HG02642 (cell line): ENCODE data around the gene GIMAP4.
"Not testable (repeated sequence)": the region's sequence is repeated elsewhere in the genome, so short reads cannot be mapped to it uniquely, and the experiment has no call there.

Experiments
- ATAC-seq: cut with Tn5 transposase; IDR thresholded peaks from one replicate; pipeline ENCODE4 v1.9.1; 2021; ENCODE audit warnings: mild to moderate bottlenecking; ENCODE audit not compliant: unreplicated experiment, poor library complexity

Gene GIMAP4

DNA sequence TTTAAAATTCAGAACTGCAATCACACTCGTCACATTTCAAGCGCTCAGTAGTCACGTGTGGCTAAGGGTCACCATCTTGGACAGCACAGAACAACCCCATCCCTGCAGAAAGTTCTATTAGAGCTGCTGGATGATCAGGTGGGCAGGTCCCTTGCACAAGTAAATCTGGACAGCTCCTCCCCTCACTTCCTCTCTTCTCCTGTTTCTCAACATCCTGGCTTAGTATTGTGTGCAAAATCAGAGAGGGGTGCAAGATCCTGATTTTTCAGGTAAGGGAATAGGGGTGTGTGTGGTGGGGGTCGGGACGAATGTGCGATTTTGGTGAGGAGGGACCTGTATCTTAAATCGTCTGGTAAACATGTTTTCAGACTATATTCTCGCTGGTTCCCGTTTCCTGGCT is at the start of gene GIMAP4:
TSS of gene GIMAP4 (plus strand) at position 222 of the 400 bp plus-strand sequence. CDS start 2,512 bp downstream, outside the sequence.
- no peak for ATAC-seq

DNA sequence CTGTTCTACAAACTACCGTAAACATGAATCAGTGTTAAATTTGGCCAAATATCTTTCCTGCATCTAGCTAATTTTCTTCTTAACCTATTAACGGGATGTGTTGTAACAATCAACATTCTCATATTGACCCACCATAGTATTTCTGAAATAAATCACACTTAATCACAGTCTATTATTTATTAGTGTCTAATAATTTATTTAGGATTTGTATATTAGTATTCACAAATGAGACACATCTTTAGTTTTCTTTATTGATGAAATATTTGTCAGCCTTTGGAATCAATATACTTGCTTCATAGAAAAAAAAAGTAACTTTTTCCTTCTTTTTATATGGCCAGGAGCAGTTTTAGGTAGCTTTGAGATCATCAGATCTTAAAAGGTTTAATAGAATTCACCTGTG is 47.9 kb upstream of the GIMAP4 start:
- ATAC-seq = no peak

DNA sequence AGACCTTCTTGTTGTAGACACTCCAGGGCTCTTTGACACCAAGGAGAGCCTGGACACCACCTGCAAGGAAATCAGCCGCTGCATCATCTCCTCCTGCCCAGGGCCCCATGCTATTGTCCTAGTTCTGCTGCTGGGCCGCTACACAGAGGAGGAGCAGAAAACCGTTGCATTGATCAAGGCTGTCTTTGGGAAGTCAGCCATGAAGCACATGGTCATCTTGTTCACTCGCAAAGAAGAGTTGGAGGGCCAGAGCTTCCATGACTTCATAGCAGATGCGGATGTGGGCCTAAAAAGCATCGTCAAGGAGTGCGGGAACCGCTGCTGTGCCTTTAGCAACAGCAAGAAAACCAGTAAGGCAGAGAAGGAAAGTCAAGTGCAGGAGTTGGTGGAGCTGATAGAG is 47.0 kb upstream of the GIMAP4 start:
- no peak for ATAC-seq

DNA sequence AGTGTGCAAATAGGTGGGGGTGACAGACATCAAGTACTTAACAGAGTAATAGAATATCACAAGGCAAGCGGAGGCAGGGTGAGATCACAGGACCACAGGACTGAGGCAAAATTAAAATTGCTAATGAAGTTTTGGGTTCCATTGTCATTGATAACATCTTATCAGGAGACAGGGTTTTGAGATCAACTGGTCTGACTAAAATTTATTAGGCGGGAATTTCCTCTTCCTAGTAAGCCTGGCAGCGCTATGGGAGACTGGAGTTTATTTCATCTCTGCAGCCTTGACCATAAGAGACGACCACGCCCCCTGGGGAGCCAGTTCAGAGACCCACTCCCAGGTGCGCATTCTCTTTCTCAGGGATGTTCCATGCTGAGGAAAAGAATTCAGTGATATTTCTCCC is 44.3 kb upstream of the GIMAP4 start:
- not testable (repeated sequence) for ATAC-seq

DNA sequence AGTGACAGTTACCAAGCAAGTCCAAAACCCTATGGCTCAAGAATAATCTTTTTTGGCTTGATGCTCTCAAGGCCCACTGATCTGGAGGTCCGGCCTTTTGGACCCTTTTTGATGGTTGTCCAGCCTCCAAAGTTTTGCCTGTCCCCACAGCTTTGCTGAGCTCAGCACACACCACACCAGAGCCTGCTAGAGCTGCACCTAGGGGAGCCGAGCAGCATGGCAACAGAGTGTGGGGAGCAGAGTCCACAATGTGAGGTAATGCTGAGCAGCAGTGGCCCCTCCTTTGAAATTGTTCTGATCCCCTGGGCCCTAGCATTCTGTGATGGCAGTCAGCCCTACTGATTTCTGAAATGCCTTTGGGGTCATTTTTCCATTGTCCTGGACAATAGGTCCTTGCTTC is 43.2 kb upstream of the GIMAP4 start:
- no peak for ATAC-seq

DNA sequence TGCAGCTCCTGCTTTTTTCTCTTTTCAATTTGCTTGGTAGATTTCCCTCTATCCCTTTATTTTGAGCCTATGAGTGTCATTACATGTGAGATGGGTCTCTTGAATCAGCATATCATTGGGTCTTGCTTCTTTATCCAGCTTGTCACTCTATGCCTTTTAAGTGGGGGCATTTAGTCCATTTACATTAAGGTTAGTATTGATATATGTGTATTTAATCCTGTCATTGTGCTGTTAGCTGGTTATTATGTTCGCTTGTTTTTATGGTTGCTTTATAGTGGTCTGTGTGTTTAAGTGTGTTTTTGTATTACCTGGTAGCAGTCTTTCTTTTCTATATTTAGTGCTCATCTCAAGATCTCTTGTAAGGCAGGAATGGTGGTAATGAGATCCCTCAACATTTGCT is 35.5 kb upstream of the GIMAP4 start:
- ATAC-seq = no peak

DNA sequence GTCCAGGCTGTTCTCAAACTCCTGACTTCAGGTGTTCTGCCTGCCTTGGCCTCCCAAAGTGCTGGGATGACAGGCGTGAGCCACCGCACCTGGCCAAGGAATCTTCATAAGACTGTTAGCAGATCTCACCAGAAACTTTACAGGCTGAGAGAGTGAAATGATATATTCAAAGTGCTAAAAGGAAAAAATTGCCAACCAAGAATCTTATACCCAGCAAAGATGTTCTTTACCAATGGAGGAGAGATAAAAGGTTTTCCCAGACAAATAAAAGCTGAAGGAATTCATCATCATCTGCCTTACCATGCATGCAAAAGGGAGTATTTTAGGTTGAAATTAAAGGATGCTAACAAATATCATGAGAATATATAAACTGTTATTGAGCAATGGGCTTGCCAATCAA is 28.9 kb upstream of the GIMAP4 start:
- ATAC-seq = no peak

DNA sequence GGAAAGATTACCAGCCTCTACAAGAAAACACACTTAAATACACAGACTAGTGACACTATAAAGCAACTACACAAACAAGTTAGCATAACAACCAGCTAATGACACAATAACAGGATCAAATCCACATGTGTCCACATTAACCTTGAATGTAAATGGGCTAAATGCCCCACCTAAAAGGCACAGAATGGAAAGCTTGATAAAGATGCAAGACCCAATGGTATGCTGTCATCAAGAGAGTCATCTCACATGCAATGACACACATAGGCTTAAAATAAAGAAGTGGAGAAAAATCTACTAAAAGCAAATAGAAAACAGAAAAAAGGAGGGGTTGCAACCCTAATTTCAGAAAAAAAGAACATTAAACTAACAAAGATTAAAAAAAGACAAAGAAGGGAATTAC is 14.0 kb upstream of the GIMAP4 start:
- ATAC-seq = no peak

DNA sequence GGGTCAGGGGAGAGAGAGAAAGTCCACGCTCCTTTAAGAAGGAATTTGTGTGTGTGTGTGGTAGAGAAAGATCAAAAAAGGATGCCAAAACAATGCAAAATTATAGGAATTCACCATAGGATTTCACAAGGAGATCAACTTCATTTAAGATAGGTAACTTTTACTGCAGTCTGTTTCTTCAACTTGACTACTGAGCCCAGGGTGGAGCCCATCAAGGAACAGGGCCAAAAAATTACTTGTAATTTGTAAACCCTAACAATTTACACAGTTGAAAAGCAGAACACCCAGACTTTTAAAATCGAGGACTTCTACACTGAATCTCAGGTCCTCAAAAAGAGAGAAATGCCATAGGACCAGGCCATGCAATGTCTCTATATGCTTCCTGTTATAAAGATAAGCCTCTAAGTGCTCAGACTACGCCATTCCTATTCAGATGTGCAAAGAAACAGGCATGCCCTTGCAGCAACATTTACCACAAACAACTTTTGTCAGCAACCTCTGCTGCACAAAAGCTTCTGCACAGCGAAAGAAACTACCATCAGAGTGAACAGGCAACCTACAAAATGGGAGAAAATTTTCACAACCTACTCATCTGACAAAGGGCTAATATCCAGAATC is 10.6 kb upstream of the GIMAP4 start:
- no peak for ATAC-seq

DNA sequence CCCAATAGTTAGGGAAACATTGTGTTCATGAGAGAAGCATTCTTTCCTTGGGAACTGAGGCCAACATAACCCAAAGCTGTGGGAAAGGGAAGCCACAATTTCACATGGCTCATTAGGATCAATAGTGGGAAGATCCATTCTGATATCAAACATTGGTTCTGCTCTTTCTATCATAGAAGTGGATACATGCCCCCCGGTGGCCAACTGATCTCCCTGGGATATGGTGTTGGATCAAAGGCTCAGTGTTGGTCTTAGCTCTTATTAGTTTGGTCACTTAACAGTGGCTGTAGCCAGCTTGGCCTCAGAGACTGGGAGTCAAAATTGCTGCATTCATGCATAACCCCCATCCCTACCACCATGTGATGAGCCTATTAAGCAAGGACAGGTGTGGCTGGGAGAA is 6.7 kb upstream of the GIMAP4 start:
- ATAC-seq = no peak

DNA sequence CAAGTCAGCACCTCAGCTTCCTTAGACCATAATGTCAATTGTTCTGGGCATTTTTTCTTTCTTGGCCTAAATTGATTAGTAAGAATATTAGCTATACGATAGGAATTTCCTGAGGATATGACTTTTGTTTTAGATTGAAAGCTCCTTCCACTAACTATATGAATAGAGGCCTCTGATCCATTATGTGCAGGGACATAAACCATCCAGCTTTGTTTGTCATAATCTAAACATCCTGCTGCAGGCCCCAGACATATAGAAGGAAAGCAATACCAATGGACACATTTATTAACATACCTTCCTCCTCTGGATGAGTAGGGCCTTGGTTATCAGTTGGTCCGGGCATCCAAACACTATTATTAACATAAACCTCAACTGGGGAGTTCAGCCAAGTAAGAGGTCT is 4.3 kb upstream of the GIMAP4 start:
- no peak for ATAC-seq

DNA sequence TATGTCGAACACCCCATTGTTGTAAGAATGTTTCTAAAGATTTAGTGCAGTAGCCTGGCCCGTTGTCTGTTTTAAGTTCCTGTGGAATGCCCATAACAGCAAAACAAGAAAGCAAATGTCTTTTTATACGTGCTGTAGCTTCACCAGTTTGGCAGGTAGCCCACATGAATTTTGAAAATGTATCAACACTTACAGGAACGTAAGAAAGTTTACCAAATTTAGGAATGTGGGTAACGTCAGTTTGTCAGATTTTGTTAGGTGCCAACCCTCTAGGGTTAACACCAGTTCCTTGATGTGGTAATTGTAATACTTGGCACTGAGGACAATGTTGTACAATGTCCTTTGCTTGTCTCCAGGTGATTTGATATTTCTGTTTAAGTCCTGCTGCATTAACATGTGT is 3.2 kb upstream of the GIMAP4 start:
- no peak for ATAC-seq

DNA sequence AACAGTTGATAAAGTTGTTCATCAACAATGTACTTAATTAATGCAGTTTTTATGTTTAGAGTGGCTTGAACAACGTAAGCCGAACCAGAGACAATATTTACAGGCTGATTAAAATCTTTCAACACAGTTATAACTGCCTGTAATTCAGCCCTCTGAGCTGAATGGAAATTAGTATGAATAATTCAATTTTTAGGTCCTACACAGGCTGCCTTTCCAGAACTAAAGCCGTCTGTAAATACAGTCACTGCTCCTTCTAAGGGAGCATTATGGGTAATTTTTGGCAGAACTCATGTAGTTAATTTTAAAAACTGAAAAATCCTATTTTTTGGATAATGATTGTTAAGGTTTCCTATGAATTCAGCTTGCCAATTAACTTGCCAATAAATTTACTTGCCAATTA is 2.6 kb upstream of the GIMAP4 start:
- no peak for ATAC-seq

DNA sequence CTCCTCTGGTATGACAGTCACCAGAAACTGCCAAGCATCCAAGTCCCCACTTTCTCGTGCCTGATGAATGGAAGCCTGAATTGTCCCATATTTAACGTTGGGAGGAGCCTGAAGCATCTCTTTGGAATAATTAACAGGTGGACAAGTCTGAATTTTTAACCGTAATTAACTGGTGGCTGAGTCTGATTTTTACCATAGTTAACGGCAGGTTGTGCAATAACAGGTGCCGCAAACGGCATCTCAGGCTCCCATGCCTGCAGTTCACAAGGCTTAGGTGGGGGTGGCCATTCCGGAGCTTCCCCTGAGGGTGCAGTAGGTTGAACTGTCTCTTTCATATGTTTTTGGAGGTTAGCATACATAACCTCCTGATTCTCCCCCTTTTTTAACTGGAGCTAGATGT is 2.0 kb upstream of the GIMAP4 start:
- ATAC-seq = no peak

DNA sequence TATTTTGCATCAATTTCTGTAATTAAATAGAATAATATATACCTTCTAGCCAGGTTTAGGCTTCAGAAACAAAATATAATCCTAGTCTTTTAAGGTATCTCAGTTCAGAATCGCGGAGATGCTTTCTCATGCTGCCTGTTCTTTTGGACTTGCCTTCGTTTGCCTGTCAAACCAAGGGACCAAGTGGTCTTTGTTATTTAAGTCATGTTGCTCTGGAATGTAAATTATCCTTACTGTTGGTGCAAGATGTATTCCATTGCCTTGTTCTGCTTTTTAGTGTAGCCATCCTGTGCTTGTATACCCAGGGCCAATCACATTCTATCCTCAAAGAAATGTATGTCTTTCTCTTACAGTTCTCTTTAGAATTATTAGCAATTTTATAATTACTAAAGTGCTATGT is 1.1 kb upstream of the GIMAP4 start:
- no peak for ATAC-seq

DNA sequence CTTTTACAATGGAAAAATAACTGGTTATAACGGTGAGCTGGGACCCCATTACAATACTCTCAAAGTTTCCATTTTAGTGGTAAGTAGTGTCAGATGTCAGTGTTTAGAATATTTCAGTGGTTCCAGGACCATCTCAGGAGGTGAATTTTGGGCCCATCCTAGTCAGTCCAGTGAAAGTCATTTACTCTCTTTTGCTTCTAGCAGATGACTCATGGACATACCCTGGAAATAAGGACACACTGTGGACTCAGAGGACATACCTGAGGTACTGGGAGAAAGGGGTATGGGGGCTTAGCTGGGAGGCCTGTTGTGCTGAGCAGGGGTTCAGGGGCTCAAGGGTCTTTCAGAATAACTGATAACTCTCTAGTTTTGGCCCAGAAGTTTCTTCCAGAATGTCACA is 618 bp upstream of the GIMAP4 start:
- no peak for ATAC-seq

DNA sequence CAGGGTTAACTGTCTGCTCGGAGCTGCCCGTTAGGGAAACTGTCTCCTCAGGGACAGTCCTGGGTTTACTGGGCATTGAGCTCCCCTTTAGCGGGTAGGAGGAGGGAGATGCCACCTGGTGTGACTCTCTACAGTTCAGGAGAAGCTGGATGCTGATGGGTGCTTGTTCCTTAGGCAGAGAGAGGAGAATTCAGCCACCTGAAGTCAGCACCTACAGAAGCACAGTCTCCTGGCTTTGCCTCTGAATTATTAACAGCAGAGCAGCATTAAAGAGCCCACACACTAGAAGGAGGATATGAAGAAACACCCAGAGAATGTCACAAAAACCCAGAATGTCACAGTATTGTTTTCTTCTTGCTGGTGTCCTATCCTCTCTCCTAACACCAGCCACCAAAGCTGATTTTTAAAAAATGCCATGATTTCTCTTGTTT is 696 bp downstream of the GIMAP4 start:
- ATAC-seq = no peak

DNA sequence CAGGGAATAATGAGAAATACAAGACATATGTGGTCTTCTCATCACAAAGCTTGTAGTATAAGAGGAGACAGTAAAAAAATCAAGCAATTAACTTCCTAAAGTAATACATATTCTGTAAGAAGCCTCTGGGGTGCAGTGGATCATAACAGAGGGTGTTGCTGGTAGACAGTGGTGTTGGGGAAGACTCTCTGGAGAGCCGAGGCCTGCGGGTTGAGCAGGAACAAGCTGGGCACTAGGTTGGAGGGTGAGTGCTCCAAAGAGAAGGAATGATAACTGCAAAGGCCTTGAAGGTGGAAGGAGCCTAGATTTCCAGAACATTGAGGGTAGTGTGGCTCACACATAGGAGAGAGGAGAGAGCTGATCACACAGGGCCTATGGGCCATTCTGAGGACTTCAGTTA is 1.5 kb downstream of the GIMAP4 start:
- ATAC-seq = no peak

DNA sequence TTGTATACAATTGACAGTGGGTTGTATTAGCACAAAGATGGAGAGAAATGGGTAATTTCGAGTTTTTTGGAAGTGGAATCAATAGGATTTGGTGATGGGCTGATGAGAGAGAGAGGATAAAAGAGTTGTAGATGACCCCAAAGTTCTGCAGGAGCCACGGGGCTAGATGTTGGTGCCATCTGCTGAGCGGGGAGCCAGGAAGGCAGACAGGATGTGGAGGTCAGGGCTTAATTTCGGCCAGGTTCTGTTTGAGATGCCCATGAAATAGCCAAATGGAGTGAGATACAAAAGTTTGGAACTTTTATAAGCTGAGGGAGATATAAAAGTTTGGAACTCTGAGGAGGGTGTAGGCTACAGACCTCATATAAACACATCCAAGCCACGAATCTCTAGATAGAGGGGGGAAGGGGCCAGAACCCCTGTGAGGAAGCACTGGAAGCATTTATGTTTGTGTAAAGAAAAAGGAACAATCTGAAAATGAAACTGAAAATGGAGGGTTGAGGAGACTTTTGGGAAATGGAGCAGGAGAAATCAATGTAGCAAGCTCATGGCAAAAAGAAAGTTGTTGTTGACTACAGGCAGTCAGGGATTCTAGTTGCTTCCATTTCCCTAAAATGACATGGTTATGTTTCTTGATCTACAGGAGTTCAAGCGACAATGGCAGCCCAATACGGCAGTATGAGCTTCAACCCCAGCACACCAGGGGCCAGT is 2.2 kb downstream of the GIMAP4 start:
- ATAC-seq = no peak

DNA sequence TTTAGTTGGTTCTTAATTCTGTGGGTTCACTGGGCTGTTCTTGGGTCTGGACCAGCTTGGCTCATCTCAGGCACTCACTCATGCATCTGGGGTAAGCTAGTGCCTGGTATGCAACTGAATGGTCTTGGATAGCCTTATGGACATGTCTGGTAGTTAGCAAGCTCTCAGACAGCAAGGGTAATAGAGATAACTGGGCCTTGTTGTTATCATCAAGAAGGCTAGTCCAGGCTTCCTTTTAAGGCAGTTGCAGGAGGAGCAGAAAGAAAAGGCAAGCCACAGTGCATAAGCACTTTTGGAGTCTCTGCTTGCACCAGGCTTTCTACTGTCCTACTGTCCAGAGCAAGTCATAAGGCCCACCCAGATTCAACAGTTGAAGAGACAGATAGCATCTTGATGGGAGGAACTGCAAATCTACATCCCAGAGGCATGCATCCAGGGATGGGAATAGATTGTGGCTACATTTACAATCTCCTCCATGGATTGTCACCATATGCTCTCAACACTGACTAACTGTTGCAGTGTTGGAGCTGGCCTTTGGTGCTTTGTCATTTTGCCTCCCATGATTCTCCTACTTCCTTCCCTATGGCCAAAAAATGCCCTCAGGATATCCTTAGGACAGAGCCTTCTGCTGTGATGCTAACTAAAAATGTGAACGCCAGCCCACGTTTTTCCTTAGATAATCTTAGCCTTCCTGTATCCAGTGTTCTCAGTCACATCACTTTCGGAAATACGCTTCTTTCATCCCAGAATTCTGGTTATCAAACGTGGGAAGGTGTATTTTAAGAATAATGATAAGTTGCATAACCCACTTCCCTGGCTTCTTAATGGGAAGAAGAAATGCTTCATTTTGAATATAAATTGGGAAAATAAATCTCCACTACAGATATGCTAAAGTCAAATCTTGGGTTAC is 3.6 kb downstream of the GIMAP4 start:
- no peak for ATAC-seq

DNA sequence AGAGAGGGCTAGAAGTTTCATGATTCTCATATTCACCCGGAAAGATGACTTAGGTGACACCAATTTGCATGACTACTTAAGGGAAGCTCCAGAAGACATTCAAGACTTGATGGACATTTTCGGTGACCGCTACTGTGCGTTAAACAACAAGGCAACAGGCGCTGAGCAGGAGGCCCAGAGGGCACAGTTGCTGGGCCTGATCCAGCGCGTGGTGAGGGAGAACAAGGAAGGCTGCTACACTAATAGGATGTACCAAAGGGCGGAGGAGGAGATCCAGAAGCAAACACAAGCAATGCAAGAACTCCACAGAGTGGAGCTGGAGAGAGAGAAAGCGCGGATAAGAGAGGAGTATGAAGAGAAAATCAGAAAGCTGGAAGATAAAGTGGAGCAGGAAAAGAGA is 5.3 kb downstream of the GIMAP4 start:
- ATAC-seq = no peak
